Choroid plexus epithelial cell (primary cell): Measurements from ENCODE around the gene KRTAP2-3.

Source experiments
- DNase-seq: peaks from one replicate; pipeline ENCODE4 v3.0.0-alpha.2; 2010; ENCODE audit warnings: low read depth
- H3K4me3 ChIP-seq: 2 replicates; pipeline ENCODE4 v1.5.1; 2011; ENCODE audit warnings: low read depth, mild to moderate bottlenecking, control low read depth, low read length, moderate library complexity
- CTCF ChIP-seq: conservative IDR thresholded peaks from 2 replicates; pipeline ENCODE4 v1.5.1; 2011; ENCODE audit warnings: low read depth, mild to moderate bottlenecking, control low read depth, inconsistent platforms, low read length, moderate library complexity

The KRTAP2-3 gene

GRCh38 chr17:41016578-41017215 lies 43.2 kb downstream of the KRTAP2-3 start:
- H3K4me3 ChIP-seq, result no peak overlapping the region
- TF ChIP-seq CTCF, result no peak
- no peak for DNase-seq

GRCh38 chr17:41015454-41015853 lies 44.5 kb downstream of the KRTAP2-3 start:
- DNase-seq, result no peak
- no peak for TF ChIP-seq CTCF
- H3K4me3 ChIP-seq, result no peak overlapping the region

DNA sequence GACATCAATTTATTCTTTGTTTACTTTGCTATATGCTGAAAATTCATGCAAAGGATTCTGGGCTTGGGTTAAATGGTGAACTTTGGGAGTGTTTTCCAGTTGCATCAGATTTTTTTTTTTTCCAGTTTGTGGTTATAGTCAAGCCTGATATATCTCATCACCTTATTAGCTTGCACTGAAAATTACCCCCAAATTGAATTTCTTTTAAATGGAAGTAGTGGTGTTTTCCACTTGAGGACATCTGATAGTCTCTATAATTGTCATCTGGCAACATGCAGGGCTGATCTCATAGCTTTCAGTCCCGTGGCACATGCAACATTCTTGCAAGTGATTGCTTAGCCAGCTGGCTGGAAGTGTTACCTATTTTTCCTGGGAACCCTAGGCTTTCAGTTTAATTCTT lies 46.3 kb downstream of the KRTAP2-3 start:
- peak; percentile 43 for DNase-seq
- H3K4me3 ChIP-seq, result no peak overlapping the region
- TF ChIP-seq CTCF, result no peak

DNA sequence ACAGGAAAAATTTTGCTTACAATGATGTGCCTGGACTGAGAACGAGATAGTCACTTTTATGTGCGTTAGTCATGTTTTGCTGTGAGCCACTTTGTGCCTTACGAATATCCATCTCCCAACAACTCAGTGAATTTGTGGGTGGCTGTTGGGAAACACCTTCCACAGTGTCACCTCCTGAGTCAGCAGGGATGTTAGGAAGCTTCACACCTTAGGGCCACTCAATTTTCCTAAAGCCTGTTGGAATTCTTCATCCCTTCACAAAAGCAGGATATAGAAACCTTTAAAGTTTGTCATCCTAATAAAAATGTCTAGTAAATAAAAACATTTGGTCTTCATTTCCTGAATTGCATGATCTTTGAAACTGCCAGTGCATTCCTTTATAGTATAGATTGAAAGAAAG lies 46.7 kb downstream of the KRTAP2-3 start:
- no peak for TF ChIP-seq CTCF
- no peak for DNase-seq
- no peak overlapping the region for H3K4me3 ChIP-seq

DNA sequence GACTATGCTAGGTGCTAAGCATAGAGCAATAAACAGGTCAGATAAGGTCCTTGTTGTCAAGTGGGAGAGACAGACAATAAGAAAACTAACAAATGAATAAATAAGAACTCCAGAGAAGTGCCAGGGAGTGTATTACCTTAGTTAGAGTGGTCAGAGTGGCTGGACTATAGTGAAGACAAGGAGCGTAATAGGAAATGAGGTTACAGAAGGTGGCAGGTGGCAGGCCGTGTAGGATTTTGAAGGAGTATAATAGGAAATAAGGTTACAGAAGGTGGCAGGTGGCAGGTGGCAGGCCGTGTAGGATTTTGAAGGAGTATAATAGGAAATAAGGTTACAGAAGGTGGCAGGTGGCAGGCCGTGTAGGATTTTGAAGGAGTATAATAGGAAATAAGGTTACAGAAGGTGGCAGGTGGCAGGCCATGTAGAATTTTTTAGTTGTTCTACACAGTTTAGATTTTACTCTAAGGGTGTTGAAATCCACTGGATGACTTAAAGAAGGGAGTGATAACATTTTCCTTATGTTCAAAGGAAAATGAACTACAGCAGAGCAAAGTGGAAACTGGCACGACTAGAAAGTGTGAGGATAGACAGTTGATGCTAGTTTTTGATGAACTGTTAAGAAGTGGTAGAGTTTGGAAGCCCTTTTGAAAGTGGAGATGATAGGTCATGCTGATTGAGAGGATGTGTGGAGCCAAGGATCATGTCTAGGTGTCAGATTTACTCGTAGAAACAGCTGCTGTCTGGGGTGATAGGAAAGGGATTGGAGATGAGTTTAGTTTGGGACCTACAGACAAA lies 47.4 kb downstream of the KRTAP2-3 start:
- H3K4me3 ChIP-seq, result no peak overlapping the region
- TF ChIP-seq CTCF, result no peak
- DNase-seq, result no peak

DNA sequence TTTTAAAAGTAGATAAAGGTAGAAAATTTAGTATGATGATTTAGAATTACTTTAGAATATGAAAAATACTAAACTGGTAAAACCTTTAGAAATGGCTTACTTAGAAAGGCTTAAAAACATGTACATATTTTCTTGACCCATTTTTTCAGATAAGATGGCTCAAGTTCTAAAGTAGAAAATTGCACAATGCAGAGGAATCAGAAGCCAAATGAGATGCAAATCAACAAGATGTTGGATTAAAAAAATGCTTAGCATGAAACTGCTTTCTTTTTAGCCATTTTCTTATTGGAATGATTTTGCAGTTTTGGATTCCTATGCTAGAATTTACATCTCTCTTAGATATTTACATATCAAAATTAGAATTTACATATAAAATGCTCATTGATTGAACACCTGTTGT lies 49.5 kb downstream of the KRTAP2-3 start:
- no peak overlapping the region for H3K4me3 ChIP-seq
- no peak for DNase-seq
- TF ChIP-seq CTCF, result no peak

- DNase-seq, result no peak
- no peak overlapping the region for H3K4me3 ChIP-seq
- TF ChIP-seq CTCF, result no peak
Observed at GRCh38 chr17:41009936-41010335, 50.0 kb downstream of the KRTAP2-3 start.
